ENCODE data around the gene PACSIN2.

DNA sequence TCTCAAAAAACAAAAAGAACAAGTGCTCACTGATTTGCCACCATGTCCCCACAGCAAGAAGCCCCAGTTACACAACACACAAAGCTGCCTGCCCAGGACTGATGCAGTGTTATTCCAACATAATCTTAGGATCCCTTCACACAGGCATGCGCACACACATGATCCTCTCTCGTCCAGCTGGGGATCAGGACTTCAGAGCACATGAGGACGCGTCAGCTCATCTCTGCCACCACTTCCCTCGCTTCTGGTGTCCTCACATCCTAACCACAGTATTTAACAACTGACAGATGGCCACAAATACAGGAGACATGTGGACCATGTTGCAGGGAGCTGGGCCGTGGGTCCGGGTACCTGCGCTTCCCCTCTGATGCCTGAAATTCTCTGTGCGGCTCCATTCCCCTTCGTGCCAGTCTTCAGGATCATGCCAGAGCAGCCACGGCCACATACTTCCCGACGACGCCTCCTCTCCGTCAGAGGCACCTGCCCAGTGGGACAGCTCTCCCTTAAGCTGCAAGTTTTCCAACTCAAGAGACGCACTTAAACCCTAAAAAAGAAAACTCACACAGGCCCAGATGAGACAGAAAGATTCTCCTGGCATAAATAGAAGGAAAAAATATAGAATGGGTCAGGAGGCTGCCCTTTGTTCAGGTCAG, 68.3 kb downstream of the PACSIN2 start:
- TF ChIP-seq, protein P1, sequence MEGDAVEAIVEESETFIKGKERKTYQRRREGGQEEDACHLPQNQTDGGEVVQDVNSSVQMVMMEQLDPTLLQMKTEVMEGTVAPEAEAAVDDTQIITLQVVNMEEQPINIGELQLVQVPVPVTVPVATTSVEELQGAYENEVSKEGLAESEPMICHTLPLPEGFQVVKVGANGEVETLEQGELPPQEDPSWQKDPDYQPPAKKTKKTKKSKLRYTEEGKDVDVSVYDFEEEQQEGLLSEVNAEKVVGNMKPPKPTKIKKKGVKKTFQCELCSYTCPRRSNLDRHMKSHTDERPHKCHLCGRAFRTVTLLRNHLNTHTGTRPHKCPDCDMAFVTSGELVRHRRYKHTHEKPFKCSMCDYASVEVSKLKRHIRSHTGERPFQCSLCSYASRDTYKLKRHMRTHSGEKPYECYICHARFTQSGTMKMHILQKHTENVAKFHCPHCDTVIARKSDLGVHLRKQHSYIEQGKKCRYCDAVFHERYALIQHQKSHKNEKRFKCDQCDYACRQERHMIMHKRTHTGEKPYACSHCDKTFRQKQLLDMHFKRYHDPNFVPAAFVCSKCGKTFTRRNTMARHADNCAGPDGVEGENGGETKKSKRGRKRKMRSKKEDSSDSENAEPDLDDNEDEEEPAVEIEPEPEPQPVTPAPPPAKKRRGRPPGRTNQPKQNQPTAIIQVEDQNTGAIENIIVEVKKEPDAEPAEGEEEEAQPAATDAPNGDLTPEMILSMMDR (IDR thresholded peaks at IDR 0.05; ENCODE audit: borderline replicate concordance, extremely low read depth, low read length, poor library complexity, severe bottlenecking): no peak
- TF ChIP-seq EZH2 (IDR thresholded peaks at IDR 0.05; ENCODE audit: borderline replicate concordance, low read depth, low read length, severe bottlenecking): no peak
